ENCODE measurements around the gene JMJD1C.

- TF ChIP-seq YY1 (IDR thresholded peaks at IDR 0.05; ENCODE audit: insufficient read depth, insufficient read length), result no peak
- TF ChIP-seq ZNF274 (IDR thresholded peaks at IDR 0.05; ENCODE audit: low read depth, low read length), result no peak
- TF ChIP-seq SUZ12 (IDR thresholded peaks at IDR 0.05; ENCODE audit: extremely low read depth, insufficient read depth, insufficient read length), result no peak
These were observed 77.3 kb downstream of the JMJD1C start for GRCh38 chr10:63388421-63389031.

Data from NT2/D1 (cell line).